Neural crest cell (in vitro differentiated cells): Measurements from ENCODE around the gene PLXNA1. TPM values are rescaled to one million over a fixed set of nuclear protein-coding genes. Genes with fewer than 3 reads are reported as not detected.

Source experiments
- DNase-seq: peaks from one replicate; pipeline ENCODE4 v3.0.0; 2021; ENCODE audit warnings: low read depth, mixed read lengths, low spot score
- H3K27ac Mint-ChIP-seq: one replicate; pipeline ENCODE4 v1.8.0; 2021; ENCODE audit warnings: mild to moderate bottlenecking, mixed read lengths; ENCODE audit not compliant: unreplicated experiment
- H3K27me3 Mint-ChIP-seq: 2 replicates; pipeline ENCODE4 v1.8.0; 2021; ENCODE audit warnings: low read depth, mild to moderate bottlenecking, mixed read lengths
- H3K36me3 Mint-ChIP-seq: 2 replicates; pipeline ENCODE4 v1.8.0; 2021; ENCODE audit warnings: low read depth, mild to moderate bottlenecking, mixed read lengths
- H3K4me1 Mint-ChIP-seq: 2 replicates; pipeline ENCODE4 v1.8.0; 2021; ENCODE audit warnings: mixed read lengths
- H3K4me3 Mint-ChIP-seq: one replicate; pipeline ENCODE4 v1.8.0; 2021; ENCODE audit warnings: mild to moderate bottlenecking, mixed read lengths
- H3K9me3 Mint-ChIP-seq: 2 replicates; pipeline ENCODE4 v1.8.0; 2021; ENCODE audit warnings: mixed read lengths
- CTCF ChIP-seq: fragments of 200-600 bp; sonication (generic); conservative IDR thresholded peaks from 2 replicates; pipeline ENCODE4 v1.5.0; 2021; ENCODE audit warnings: antibody characterized with exemption, mild to moderate bottlenecking
- total RNA-seq: library from RNA; stranded (reverse); gene quantifications from 2 replicates; pipeline ENCODE4 v1.2.1, GENCODE V29; 2021

The PLXNA1 gene
- total RNA-seq, 1 donor from 2014 or later: 94.0 TPM

DNA sequence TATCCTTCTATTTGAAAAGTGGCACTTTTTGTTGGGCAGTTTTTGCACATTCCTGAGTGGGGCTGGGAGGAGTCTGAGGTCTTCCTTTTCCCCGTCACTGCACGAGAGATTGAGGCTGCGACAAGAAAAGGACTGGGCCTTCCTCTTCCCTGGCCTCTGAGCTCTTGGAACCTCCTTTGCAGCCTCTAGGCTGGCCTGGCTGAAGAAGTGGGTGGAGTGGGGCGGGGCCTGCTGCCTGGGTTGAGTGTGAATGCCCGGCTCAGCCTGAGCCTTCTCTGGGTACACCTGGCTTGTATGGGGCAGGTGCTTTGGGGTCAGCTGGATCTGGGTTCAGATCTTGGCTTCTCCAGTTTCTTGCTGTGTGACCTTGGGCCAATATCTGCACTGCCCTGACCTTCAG lies 43.1 kb downstream of the PLXNA1 start:
- TF ChIP-seq CTCF: no peak
- Mint-ChIP-seq H3K4me1 (no peaks in the 10 kb centered on the region), H3K4me3 (no peak overlapping the region), H3K27ac (peak overlapping the region; percentile 45), H3K9me3 (no peaks in the 10 kb centered on the region), H3K27me3 (no peaks in the 10 kb centered on the region), H3K36me3 (peaks cover 8% of the 10 kb centered on the region)
- DNase-seq: no peak

DNA sequence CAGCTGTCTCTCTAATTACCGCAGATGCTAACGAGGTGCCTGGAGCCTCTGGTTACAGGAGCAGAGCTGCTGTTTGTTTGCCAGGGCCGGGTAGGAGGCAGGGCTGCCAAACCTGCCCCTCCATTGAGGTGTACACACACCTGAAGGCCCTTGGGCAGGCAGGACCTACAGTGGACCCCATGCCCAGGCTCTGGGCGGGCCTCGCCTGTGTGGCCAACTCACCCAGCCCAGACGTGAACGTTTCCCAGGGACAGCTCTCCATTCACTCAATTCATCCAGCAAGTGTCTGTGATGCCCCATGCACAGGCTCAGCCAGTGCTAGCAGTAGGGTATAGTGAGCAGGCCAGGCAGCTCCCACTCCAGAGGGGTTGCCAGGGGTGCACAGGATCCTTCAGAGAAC lies 43.7 kb downstream of the PLXNA1 start:
- Mint-ChIP-seq H3K4me3 (no peak overlapping the region), H3K9me3 (no peaks in the 10 kb centered on the region), H3K27ac (peak overlapping the region; percentile 81), H3K4me1 (no peaks in the 10 kb centered on the region), H3K36me3 (peaks cover 4% of the 10 kb centered on the region), H3K27me3 (no peaks in the 10 kb centered on the region)
- no peak for TF ChIP-seq CTCF
- DNase-seq: no peak

- TF ChIP-seq CTCF: no peak
- Mint-ChIP-seq H3K4me1 (no peaks in the 10 kb centered on the region), H3K9me3 (no peaks in the 10 kb centered on the region), H3K4me3 (no peak overlapping the region), H3K36me3 (peaks cover 4% of the 10 kb centered on the region), H3K27me3 (no peaks in the 10 kb centered on the region), H3K27ac (peak overlapping the region; percentile 81)
- no peak for DNase-seq
Measured at GRCh38 chr3:127027061-127027735, 44.3 kb downstream of the PLXNA1 start.

DNA sequence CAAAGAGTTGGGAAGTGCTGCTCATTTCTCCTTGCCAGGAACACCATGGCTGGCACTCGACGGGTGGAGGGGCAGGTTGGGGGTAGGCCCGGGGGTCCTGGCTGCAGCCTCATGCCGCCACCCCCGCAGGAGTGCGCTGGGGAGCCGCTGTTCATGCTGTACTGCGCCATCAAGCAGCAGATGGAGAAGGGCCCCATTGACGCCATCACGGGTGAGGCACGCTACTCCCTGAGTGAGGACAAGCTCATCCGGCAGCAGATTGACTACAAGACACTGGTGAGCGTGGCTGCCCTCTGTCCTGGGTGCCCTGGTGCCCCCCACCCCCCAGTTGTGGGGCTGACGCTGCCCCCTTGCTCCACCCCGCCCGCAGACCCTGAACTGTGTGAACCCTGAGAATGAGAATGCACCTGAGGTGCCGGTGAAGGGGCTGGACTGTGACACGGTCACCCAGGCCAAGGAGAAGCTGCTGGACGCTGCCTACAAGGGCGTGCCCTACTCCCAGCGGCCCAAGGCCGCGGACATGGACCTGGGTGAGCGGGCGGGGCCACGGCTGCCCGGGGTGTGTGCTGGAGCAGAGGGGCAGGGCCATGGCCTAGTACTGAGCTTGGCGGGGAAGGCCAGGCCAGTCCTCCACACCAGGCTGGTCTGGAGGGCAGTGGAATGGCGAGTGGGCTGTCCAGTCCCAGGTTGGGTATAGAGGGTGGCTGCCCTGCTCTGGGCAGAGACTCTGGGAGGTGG lies 45.1 kb downstream of the PLXNA1 start:
- DNase-seq: no peak
- no peak for TF ChIP-seq CTCF
- H3K9me3 Mint-ChIP-seq: no peaks in the 10 kb centered on the region
- no peaks in the 10 kb centered on the region for H3K27me3 Mint-ChIP-seq
- H3K36me3 Mint-ChIP-seq: peaks cover 4% of the 10 kb centered on the region
- H3K27ac Mint-ChIP-seq: no peak overlapping the region
- no peaks in the 10 kb centered on the region for H3K4me1 Mint-ChIP-seq
- H3K4me3 Mint-ChIP-seq: no peak overlapping the region

- no peak for TF ChIP-seq CTCF
- no peaks in the 10 kb centered on the region for H3K27me3 Mint-ChIP-seq
- H3K27ac Mint-ChIP-seq: no peak overlapping the region
Measured at GRCh38 chr3:127028781-127029657, 46.1 kb downstream of the PLXNA1 start.

More at GRCh38 chr3:127028781-127029657, 46.1 kb downstream of the PLXNA1 start:
- Mint-ChIP-seq H3K4me1 (no peaks in the 10 kb centered on the region), H3K9me3 (no peaks in the 10 kb centered on the region), H3K36me3 (peaks cover 4% of the 10 kb centered on the region), H3K4me3 (no peak overlapping the region)
- no peak for DNase-seq
